HepG2 (cell line): ENCODE results near the gene SLC12A1.

ENCODE experiments used
- CTCF ChIP-seq: sonication (generic); formaldehyde crosslinking; IDR thresholded peaks from 2 replicates; pipeline ENCODE4 v1.5.0; 2020; ENCODE audit warnings: mild to moderate bottlenecking, missing genetic modification reagents, moderate library complexity
- HOMEZ ChIP-seq: IDR thresholded peaks from 2 replicates; pipeline ENCODE4 v1.6.1; 2016; ENCODE audit warnings: low read depth
- MAFF ChIP-seq: IDR thresholded peaks from 2 replicates; pipeline ENCODE4 v1.6.1; 2011; ENCODE audit warnings: low read depth, low read length, improper control_type of control experiment

GRCh38 chr15:48170981-48171380 lies 35.1 kb upstream of the SLC12A1 start:
- TF ChIP-seq MAFF = no peak
- no peak for TF ChIP-seq HOMEZ
- TF ChIP-seq CTCF = no peak
